K562 (cell line): ENCODE measurements around the gene MINK1. TPM values are rescaled to one million over a fixed set of nuclear protein-coding genes. Genes with fewer than 3 reads are reported as not detected.
A peak's percentile ranks its signal among the peaks of the same experiment; 100 is the strongest.

ENCODE experiments used
- AFF1 ChIP-seq, 2 experiments: fragments of 450-650 bp; IDR thresholded peaks; 2 replicates each; pipeline ENCODE4 v1.6.1; 2018; ENCODE audit warnings: mild to moderate bottlenecking in 2 of 2, low read depth in 1 of 2; ENCODE audit not compliant: partially characterized antibody in 2 of 2
- ATF4 ChIP-seq: fragments of 450-650 bp; formaldehyde crosslinking; IDR thresholded peaks from 2 replicates; pipeline ENCODE4 v1.4.0; 2022; ENCODE audit warnings: mild to moderate bottlenecking, moderate library complexity
- ATF6 ChIP-seq: sonication (generic); formaldehyde crosslinking; IDR thresholded peaks from 2 replicates; pipeline ENCODE4 v1.4.0; 2020; ENCODE audit warnings: mild to moderate bottlenecking, missing genetic modification reagents
- CGGBP1 ChIP-seq: fragments of 250-450 bp; sonication (Bioruptor Pico); IDR thresholded peaks from 2 replicates; pipeline ENCODE4 v1.9.0; 2021; ENCODE audit warnings: mild to moderate bottlenecking
- CHAMP1 ChIP-seq: fragments of 450-650 bp; IDR thresholded peaks from 2 replicates; pipeline ENCODE4 v1.6.1; 2016; ENCODE audit warnings: mild to moderate bottlenecking
- CREB1 ChIP-seq, 2 experiments: sonication (generic) in 1 of 2; formaldehyde crosslinking in 1 of 2; IDR thresholded peaks; 2 replicates each; pipeline versions ENCODE4 v1.6.1 to v1.8.0; 2012 to 2022; ENCODE audit warnings: inconsistent platforms in 1 of 2, mild to moderate bottlenecking in 1 of 2, missing genetic modification reagents in 1 of 2, moderate library complexity in 1 of 2
- FIP1L1 ChIP-seq: fragments of 200-400 bp; formaldehyde crosslinking; IDR thresholded peaks from 2 replicates; pipeline ENCODE4 v1.6.1; 2018; ENCODE audit warnings: mild to moderate bottlenecking, low read depth, low read length; ENCODE audit not compliant: poor library complexity, severe bottlenecking
- JUND ChIP-seq, 2 experiments: IDR thresholded peaks; 2 replicates in 1 of 2; 3 replicates in 1 of 2; pipeline ENCODE4 v1.6.1; 2011; ENCODE audit warnings: borderline replicate concordance in 2 of 2, low read depth in 2 of 2, low read length in 2 of 2, improper control_type of control experiment in 1 of 2, missing biosample characterization in 1 of 2, missing genetic modification characterization in 1 of 2, missing genetic modification reagents in 1 of 2
- MAX ChIP-seq: sonication (generic); formaldehyde crosslinking; IDR thresholded peaks from 2 replicates; pipeline ENCODE4 v1.9.0; 2022; ENCODE audit warnings: mild to moderate bottlenecking, missing genetic modification reagents
- MTA1 ChIP-seq: fragments of 450-650 bp; IDR thresholded peaks from 2 replicates; pipeline ENCODE4 v1.6.1; 2017; ENCODE audit warnings: borderline replicate concordance
- RNF2 ChIP-seq: sonication (generic); IDR thresholded peaks from 2 replicates; pipeline ENCODE4 v1.6.1; 2016
- SPI1 ChIP-seq: IDR thresholded peaks from 2 replicates; pipeline ENCODE4 v1.6.1; 2011; ENCODE audit warnings: low read depth, low read length, control low read depth, borderline replicate concordance
- XRCC3 ChIP-seq: fragments of 450-650 bp; IDR thresholded peaks from 2 replicates; pipeline ENCODE4 v1.6.1; 2017; ENCODE audit warnings: mild to moderate bottlenecking, moderate library complexity
- ZBTB26 ChIP-seq: fragments of 450-650 bp; formaldehyde crosslinking; IDR thresholded peaks from 2 replicates; pipeline ENCODE4 v1.4.0; 2022; ENCODE audit warnings: missing genetic modification characterization
- polyA plus RNA-seq, 8 experiments: library from polyadenylated mRNA; depleted of rRNA in 4 of 8; stranded (reverse) in 5 of 8; unstranded in 3 of 8; fragments of >200 nt; fragmentation: Nextera tagmentation in 2 of 8; fragmentation: Illumina TruSeq in 1 of 8; extraction: Ambion mirVana in 2 of 8; extraction: Trizol in 1 of 8; gene quantifications; 2 replicates each; pipeline versions ENCODE4 v1.2.1 to v1.2.3, GENCODE V29; 2011 to 2014; ENCODE audit warnings: inconsistent platforms in 1 of 8, missing spikeins in 1 of 8
- total RNA-seq, 7 experiments: library from RNA; depleted of rRNA in 6 of 7; stranded (reverse); fragments of >200 nt in 6 of 7; fragmentation: Illumina TruSeq in 2 of 7; extraction: Trizol in 2 of 7; gene quantifications; 2 replicates each; pipeline versions ENCODE4 v1.2.1 to v1.2.3, GENCODE V29; 2011 to 2021; ENCODE audit warnings: low replicate concordance in 1 of 7

Gene MINK1
- total and polyA plus RNA-seq, 9 of the 15 experiments (the other 6 are each of a cell fraction or from before 2014, with no cell fraction given), result 0.11 to 54.2 (median 14.9) TPM

- TF ChIP-seq CGGBP1 (CRISPR knock-in tag) (no peak), CREB1 (IDR thresholded peaks at IDR 0.05) (peak; percentile 22; the same call in 1 of the 2 replicates), CREB1 (CRISPR knock-in tag; IDR thresholded peaks at IDR 0.05) (no peak), SPI1 (no peak), CHAMP1 (no peak), AFF1 (IDR thresholded peaks at IDR 0.05; ENCODE audit: low read depth in 1 of 2, partially characterized antibody in 2 of 2) (peak in 1 of 2 experiments; percentile 24), MTA1 (no peak), JUND (IDR thresholded peaks at IDR 0.05; ENCODE audit: borderline replicate concordance, low read depth, low read length) (peak; percentile 98), JUND (tag; IDR thresholded peaks at IDR 0.05; ENCODE audit: borderline replicate concordance, low read depth, low read length) (peak; percentile 97), ATF4 (CRISPR knock-in tag) (no peak), MAX (CRISPR knock-in tag) (no peak), FIP1L1 (no peak), ATF6 (CRISPR knock-in tag) (no peak), ZBTB26 (no peak), XRCC3 (no peak), RNF2 (no peak)
Observed at GRCh38 chr17:4945176-4945943, 112.2 kb downstream of the MINK1 start (continued).
